SKM-1 (cell line): ENCODE measurements around the gene ABHD14A.
"Not testable (repeated sequence)": the region's sequence is repeated elsewhere in the genome, so short reads cannot be mapped to it uniquely, and the experiment has no call there.

Source experiments
- DNase-seq: peaks from one replicate; lab custom pipeline; 2025; ENCODE audit not compliant: unreplicated experiment; lab: John Stamatoyannopoulos, UW

Gene ABHD14A

GRCh38 chr3:51974963-51975851 lies at the start of gene ABHD14A:
ABHD14A (plus strand) TSS chr3:51975064; CDS start chr3:51975136, 72 bp downstream.
- DNase-seq: peak; percentile 35

DNA sequence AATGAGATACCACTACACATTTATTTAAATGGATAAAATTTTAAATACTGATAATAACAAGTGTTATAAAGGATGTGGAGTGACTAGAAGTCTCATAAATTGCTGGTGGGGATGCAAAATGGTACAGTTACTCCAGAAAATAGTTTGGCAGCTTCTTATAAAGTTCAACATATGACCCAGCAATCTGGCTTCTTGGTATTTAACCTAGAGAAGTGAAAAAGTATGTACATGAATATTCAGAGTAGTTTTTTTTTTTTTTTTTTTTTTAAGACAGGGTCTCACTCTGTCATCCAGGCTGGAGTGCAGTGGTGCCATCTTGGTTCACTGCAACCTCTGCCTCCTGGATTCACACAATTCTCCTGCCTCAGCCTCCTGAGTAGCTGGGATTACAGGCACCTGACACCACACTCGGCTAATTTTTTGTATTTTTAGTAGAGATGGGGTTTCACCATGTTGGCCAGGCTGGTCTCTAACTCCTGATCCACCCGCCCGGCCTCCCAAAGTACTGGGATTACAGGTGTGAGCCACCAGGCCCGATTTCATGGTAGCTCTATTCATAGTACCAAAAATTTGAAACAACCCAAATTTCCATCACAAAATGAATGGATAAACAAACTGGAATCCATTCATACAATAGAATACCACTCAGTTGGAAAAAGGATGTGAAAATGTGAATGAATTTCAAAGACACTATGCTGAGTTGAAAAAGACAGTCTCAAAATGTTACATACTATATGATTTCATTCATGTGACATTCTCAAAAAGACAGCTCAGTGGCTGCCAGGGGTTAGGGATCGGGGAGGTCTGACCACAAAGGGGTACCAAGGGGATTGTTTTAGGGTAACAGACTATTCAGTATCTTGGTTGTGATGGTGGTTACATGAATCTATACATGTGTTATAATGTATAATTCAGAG lies 47.5 kb upstream of the ABHD14A start:
- DNase-seq: no peak

DNA sequence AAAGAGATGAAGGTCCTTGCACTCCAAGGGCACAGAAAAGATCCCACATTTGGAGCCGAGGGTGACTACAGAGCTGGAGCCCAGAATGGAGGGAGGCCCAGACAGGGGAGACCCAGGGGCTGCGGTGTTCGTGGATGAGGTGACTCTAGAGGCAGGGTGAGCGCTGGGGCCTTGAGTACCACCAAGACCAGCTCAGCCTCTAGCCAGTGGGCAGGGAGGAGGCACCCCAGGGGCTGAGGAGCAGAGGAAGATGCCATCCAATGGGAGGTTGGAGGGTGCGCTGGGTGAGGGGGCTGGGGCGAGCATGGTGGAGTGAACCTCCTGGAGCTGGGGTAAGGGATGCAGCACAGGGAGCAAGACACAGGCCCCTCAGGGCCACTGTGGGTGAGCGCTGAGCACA lies 46.4 kb upstream of the ABHD14A start:
- no peak for DNase-seq

DNA sequence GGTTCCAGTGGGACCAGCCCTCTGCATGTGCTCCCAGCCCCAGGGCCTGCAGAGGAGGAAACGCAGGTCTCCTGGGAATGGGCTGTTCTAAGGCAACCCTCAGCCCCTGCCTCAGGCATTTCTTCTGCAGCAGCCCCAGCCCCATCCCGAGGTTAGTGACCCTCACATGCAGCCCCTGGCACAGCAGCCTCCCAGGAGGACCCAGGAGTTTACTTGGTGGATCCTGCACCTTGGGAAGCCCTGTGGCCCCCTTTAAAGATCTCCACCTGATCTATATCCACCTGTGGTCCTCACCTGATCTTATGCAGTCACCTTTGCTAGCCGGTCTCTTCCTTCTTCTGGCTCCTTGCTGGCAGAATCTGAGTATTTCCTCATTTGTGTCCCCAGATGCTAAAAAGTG lies 45.9 kb upstream of the ABHD14A start:
- DNase-seq: not testable (repeated sequence)

- DNase-seq: no peak
Observed at GRCh38 chr3:51929420-51930003, 45.4 kb upstream of the ABHD14A start.

- DNase-seq: no peak
Observed at GRCh38 chr3:51930439-51930838, 44.4 kb upstream of the ABHD14A start.

DNA sequence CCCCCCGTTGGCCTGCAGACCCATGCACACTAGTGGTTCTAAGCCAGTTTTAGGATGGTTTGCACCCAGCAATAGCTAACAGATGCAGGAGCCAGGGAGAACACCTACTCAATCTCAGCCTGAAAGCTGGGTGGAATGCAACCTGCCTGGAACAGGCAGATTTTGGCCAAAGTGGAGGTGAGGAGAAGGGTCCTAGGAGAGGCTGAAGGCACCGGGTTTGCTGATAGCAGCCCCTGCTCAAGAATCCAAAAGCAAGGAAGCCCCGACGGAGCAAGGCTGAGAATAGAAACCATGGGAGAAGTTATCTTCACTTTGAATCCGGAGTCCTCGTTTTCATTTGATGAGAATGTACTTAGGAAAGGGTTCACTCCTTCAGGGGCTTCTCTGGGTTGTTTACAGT lies 43.1 kb upstream of the ABHD14A start:
- no peak for DNase-seq

GRCh38 chr3:51932471-51933370 lies 42.1 kb upstream of the ABHD14A start:
- DNase-seq: no peak

GRCh38 chr3:51933471-51934138 lies 41.3 kb upstream of the ABHD14A start:
- no peak for DNase-seq

GRCh38 chr3:51934139-51934850 lies 40.6 kb upstream of the ABHD14A start:
- DNase-seq: no peak

DNA sequence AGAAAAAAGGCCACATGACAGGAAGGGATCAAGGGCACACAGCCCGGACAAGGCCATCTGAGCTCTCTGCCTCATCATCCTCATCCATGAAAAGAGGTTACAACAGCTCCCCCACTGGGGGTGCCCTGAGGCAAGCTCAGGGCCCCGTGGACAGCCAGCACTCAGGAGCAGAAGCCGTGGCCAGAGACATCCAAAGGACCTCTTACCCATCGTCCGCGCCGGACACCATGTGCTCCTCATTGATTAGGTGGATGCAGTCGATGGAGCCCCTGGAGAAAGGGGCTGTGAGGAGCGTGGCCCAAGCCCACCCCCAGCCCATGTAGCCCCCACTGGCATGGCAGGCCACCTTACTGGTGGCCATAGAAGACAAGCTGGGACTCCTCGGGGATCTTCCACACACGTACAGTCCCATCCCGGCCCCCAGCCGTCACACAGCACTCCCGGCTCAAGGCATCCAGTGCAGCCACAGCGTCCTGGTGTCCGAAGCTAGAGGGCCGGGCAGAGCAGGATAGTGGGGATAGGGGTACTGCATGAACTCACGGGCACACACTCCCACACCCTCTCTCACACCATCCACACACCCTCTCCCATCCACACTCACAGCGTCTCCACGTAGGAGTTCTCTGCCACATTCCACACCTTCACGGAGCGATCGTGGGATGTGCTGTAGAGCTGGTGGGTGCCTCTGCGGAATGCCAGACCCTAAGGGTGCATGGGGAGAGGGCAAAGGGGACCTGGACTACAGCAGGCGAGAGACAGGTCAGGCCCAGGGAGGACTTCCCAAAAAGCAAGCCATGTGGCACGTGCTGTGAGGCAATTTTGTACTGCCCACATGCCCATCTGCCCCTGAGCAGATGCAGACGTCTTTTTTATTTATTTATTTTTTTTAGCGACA lies 39.6 kb upstream of the ABHD14A start:
- DNase-seq: no peak

GRCh38 chr3:51935886-51936755 lies 38.7 kb upstream of the ABHD14A start:
- no peak for DNase-seq

- DNase-seq: no peak
Observed at GRCh38 chr3:51937014-51937413, 37.9 kb upstream of the ABHD14A start.

GRCh38 chr3:51937611-51938450 lies 37.0 kb upstream of the ABHD14A start:
- no peak for DNase-seq

- no peak for DNase-seq
Observed at GRCh38 chr3:51938780-51939425, 36.0 kb upstream of the ABHD14A start.
